Skin epidermis (tissue), 12 donors: ENCODE results near the gene DHX32.
"Not testable (repeated sequence)": the region's sequence is repeated elsewhere in the genome, so short reads cannot be mapped to it uniquely, and the experiment has no call there.

ENCODE experiments used
- H3K27ac ChIP-seq, 21 experiments: fragments of 200-600 bp; sonication (generic) in 11 of 21; one replicate each; pipeline ENCODE4 v1.5.0; 2020; ENCODE audit warnings: mild to moderate bottlenecking in 3 of 21, inconsistent platforms in 2 of 21, moderate library complexity in 2 of 21
- H3K4me3 ChIP-seq, 7 experiments: fragments of 200-600 bp; sonication (generic) in 2 of 7; one replicate each; pipeline ENCODE4 v1.5.0; 2020; ENCODE audit warnings: inconsistent platforms in 2 of 7, mild to moderate bottlenecking in 2 of 7, moderate library complexity in 1 of 7

Gene DHX32

DNA sequence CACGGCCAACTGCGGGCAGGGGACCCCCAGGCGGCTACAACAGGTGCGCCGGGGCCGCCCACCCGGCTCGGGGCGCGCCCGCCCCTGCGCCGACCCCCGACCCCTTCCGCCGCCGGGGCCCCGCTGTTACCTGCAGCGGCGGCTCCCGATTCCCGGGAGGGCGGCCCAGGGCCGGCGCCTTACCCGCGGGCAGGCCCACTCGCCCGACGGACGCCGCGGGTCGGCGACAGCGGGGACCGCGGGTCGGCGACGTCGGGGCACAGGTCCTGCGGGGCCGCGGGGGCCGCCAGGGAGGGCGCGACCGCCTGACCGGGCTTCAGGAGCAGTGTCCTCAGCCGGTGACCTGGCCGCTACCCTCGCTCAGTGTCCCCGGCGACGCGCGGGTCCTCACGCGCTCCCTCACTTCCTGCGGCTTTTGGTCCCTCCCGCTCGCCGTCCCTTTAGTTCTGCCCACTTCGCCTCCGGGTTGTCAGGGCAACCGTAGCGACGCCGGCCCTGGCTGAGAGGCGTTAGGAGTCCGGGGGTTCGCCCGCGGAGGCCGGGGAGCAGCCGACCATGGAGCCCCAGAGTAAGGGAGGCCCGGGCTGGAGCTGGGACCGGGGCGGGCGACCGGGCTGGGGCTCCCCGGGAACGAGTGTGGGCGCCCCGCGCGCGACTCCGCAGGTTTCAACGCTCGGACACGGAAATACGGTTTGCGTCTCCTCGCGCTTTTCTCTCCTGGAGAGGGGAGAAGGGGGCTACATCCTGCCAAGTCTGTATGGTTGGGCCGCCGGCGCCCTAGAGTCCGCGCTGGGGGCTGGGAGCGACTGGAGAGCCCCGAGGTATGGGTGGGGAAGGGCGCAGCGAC lies 15.2 kb upstream of the DHX32 start, which contains the start of gene FANK1:
Gene FANK1 (plus strand): TSS at position 477 of the 847 bp plus-strand sequence. CDS start 79 bp downstream, at position 556.
- peak within 1 kb of the TSS; percentile 68 to 97 (median 92) for H3K27ac ChIP-seq
- H3K4me3 ChIP-seq: peak within 1 kb of the TSS; percentile 51 to 81 (median 72)

DNA sequence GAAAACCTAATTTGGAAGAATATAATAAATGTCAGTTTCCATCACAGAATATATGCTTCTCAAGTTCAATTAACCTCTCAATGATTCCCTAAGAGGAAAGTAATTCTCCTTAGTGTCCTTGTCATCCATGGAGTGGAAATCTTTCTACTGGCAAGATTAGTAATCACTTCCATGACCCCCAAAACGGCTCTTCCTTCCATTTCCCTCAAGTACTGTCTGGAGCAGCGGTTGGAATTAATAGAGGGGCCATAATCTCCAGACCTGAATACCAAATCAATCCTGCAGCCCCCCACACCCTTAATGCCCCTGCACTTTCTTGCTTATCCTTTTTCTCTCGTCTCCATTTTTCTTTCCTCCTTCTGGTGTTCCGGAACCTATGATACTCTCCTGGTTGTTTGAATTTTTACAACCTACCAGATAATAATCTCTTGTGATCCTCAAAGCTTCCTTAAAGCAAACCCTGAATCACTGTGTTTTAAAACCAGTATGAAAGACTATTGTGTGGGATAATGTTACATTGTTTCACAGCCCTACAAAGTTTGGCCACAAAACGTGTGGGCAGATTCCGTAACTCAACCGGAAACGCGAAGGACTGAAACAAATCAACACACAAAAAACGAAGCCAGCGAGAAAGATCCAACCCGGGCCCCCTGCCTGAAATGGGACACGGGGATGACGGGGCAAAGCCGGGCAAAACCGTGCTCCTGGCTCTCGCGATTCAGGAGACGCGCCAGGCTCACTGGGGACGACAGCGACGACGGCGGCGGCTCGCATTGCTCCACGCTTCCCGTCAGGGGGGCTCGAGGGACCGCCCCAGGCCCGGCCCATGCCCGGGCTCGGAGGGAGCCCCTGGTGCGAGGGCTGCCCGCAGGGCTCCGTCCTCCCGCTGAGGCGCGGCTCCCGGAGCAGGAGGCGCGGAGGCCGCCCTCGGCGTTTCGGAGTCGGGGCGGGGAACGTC lies 14.3 kb upstream of the DHX32 start:
- peak overlapping the region; percentile 68 to 97 (median 92) for H3K27ac ChIP-seq
- H3K4me3 ChIP-seq: peak overlapping the region; percentile 51 to 81 (median 72)

DNA sequence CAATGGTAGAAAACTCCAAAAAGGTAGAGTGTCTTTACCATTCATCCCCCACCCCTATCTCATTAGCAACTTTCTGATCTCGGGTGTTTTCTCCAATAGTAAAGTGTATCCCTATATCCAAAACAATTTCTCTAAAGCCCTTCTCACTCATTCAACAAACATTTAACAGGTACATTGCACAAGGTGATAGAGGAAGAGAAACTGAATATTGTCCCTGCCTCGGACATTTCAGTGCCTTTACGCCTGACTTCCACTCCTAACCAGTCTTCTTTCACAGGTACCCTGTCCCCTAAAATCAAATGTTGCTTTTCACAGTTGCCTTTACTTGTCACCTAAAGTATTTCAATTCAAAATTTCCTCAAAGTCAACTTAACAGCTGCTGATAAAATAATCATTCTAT lies 13.1 kb upstream of the DHX32 start:
- peak overlapping the region in 1 of 21 experiments; percentile 26 for H3K27ac ChIP-seq

DNA sequence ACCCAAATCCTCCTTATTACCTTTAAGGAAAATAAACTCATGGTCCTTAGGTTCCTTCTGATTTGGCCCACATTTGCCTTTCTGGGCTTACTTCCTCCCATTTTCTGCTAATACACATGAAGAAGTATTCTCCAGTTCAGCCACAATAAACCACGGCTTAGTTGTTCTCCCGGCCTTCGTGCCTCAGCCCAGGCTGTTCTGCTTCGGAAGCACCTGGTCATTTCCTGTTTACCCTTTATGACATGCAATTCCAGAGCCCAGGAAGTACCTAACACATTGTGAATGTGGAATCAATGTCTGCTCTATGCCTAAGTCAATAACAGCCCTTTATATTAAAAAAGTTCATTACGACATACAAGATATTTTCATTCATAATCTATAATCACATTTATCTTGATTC lies 11.3 kb upstream of the DHX32 start:
- H3K27ac ChIP-seq, H3K4me3 ChIP-seq: not testable (repeated sequence)

More for the DNA sequence above, 13.1 kb upstream of the DHX32 start:
- H3K4me3 ChIP-seq: not testable (repeated sequence)

DNA sequence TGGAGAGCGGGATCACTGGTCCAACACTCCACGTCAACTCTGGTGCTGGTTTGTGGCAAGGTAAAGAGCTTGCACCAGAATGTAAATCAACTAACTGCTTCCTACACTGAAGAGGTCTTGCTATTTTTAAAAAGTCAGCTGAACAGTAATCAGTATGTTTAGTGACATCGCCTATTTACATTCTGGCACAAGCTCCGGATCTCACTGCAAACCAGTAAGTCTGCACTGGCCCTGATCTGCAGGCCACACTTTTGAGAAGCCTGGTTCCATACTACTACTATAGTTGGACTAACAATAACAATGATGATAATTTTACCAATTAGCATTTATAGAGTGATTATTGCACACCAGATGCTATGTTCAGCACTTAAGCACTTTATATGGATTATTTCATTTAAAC lies 8.3 kb upstream of the DHX32 start:
- not testable (repeated sequence) for H3K4me3 ChIP-seq, H3K27ac ChIP-seq

DNA sequence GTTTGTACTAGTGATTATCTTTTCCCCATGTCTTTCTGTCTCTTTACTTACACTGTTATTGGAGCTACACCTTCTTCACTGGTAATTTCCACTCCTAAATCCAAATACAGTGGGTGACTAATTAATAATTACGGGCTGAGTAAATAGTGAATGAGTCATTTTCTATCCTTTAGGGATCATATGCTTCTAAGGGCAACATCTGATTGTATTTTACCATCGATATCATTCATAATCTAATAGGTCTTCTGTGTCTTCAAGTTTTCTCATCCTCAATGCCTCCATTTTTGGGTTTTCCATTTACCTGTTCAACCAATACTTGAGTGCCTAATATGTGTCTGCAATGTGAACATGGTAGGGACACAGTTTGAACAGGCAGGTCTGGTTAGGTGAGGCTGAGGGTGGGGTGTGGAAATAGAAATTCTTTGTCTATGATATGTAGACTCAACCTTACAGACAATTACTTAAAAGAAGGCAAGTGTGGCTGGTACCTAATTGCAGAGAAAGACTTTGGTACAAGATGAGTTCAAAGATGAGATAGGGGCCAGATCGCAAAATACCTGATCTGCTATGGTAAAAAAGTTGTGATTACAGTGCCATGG lies 5.9 kb upstream of the DHX32 start:
- peak overlapping the region in 1 of 21 experiments; percentile 56 for H3K27ac ChIP-seq
- H3K4me3 ChIP-seq: no peak overlapping the region

DNA sequence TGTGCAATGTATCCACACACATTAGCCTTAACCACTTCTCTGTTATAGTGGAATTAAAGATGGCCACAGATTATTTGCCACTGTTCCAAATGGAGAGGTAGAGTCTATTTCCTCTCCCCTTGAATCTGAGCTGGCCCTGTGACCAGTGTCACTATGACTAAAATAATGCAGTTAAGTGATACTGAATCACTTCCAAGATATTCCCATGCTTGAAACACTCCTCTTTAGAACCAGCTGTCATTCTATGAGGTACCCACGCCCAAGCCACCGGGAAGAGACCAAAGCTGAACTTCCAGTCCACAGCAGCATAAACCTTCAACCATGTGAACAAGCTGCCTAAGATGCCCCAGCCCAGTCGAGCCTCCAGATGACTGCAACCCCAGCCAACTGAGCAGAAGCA lies 2.1 kb upstream of the DHX32 start:
- Histone ChIP-seq H3K27ac (no peak overlapping the region), H3K4me3 (no peak overlapping the region)

DNA sequence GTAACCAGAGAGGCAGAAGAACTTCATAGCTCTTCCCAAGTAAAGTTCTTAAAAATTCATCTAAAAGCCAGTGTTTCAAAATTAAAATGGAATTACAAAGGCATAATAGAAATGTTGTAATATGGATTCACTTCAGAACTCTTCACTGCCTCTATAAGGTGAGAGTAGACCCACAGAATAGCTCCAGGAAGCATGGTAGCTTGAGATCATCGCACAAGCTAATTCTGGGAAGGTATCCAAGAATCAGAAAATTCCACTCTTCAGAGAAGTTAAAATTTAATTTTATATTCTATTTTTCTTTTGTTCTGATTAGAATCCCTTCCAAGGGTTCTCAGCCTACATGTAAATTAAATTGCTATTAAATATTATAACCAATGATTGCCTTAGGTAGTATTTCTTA lies 1.5 kb upstream of the DHX32 start:
- no peak overlapping the region for H3K27ac ChIP-seq
- no peak overlapping the region for H3K4me3 ChIP-seq

DNA sequence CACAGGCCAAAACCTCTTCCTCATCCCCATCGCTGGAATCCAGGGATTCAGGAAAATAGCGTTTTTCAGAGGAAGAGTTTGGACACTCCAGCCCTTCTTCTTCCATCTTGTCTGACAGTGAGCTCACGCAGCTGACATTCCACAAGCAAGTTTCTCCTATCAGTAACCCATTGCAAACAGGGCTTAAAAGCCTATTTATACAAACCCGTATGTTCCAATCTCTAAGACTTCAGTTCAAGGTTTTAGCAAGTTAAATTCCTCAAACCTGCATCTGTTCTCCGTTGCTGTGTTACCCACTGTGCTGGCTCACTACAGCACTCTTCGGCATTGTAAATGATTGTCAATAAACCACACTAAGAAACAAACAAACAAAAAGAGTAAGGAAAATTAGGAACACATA lies 373 bp downstream of the DHX32 start:
- Histone ChIP-seq H3K27ac (no peak overlapping the region), H3K4me3 (no peak overlapping the region)

DNA sequence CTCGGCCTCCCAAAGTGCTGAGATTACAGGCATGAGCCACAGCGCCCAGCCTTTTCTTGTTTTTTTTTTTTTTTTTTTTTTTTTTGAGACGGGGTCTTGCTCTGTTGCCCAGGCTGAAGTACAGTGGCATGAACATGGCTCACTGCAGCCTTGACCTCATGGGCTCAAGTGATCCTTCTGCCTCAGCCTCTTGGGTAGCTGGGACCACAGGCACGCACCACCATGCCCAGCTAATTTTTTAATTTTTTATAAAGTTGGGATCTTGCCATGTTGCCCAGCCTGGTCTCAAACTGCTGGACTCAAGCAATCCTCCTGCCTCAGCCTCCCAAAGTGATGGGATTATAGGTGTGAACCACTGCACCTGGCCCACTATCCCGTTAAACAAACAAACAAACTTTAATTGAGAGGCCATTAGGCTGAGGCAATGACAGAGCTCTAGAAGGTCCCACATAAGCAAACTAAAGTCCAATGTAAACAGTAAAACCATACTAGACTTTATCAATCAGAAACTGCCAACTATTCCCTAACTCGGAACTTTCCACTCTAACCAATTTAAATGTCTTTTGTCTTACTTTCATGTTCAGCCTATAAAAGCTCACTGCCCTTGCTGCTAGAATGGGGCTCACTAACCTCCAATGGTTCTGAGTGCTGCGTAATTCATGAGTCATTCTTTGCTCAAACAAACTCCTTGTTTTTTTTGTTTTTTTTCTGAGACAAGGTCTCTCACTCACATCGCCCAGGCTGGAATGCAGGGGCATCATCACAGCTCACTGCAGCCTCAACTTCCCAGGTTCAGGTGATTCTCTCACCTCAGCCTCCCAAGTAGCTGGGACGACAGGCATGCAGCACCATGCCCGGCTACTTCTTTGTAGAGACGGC lies 1.9 kb downstream of the DHX32 start:
- Histone ChIP-seq H3K4me3 (no peak overlapping the region), H3K27ac (no peak overlapping the region)

DNA sequence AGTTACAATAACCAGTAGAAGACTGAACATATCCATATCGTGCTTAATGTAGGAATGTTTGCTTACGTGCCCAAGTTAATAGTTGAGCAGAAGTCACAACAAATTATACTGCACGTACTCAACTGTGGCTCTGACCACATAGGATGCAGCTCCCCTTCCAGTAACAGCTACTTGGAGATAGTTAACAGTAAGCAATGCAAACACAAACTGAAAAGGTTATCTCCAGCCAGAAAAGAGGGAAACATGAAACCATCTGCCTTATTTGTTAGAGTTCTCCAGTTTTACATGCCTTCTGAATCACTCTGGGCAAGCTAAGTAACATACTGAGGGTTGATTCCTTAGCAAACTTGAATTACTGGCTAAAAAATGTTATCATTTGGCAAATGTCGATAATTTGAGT lies 9.8 kb downstream of the DHX32 start:
- no peak overlapping the region for H3K27ac ChIP-seq
- no peak overlapping the region for H3K4me3 ChIP-seq

DNA sequence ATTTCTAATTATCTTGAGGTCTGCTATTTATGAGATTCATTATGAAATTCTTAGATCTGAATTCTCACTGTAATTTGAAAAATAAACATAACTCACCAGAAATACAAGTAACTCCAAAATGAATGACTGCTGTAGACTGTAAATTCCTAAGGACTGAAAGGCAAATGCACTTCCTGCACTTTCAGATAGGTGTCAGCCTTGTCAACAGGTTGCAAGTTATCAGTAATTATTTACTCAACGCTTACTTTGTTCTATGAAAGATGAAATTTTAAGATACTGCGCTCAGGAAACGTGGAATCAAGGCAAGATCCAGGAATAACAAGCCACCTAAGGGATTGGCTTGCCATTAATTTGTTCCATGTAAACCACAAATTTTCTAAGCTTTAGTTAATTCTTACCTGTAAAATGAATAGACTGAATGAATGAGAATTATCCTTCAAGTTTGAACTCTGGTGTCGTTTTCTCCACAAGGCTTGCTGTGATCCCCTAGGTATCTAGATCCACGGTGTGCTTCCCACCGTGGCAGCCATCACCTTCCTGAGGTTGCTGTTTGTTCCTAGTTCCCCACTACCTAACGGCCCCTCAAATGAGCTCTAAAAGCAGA lies 12.6 kb downstream of the DHX32 start:
- H3K4me3 ChIP-seq: no peak overlapping the region
- no peak overlapping the region for H3K27ac ChIP-seq

DNA sequence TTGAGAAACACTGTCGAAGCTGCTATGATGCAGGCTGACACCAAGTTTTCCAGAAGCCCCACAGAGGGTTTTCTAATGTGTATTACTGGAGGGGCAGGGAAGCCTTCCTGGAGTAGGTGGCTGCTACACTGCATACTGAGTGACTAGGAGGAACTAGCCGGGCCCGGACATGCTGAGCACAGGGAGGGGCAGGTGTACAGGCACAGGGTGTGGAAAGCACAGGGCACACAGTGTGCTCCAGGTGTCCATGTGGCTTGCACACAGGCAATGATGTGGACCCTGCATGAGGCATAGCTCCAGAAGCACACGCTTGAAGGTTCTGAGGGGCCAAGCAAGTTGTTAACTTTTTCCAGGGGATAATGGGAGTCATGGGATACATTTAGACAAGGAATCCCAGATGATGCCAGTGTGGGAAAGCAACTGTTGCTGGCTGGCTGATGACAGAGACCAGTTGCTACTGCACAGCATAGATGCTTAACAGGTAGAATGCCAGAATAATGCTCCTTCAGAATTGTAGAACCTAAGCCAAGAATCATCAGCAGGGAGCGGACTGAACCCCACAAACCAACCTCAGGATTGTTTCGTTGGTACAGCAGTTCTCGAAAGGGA lies 14.6 kb downstream of the DHX32 start:
- H3K27ac ChIP-seq: no peak overlapping the region

DNA sequence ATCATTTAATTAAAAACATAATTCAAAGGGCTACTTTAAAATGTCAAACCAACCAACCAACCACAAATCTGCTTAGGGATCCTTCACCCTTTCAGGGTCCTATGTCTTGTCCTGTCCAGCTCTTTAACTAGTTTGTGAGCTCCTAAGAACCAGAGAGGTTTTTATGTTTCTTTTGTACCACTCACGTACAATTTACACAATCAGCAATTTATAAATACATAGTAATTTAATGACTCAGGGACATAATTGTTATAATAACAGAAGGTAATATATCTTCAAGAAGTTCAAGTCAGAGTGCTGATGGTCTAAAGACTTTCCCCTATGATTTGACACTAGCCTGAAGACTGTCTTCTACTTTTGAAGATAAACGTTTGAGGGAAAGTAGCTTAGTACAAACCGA lies 16.0 kb downstream of the DHX32 start:
- H3K4me3 ChIP-seq: no peak overlapping the region
- no peak overlapping the region for H3K27ac ChIP-seq

More for the DNA sequence above, 14.6 kb downstream of the DHX32 start:
- H3K4me3 ChIP-seq: no peak overlapping the region

DNA sequence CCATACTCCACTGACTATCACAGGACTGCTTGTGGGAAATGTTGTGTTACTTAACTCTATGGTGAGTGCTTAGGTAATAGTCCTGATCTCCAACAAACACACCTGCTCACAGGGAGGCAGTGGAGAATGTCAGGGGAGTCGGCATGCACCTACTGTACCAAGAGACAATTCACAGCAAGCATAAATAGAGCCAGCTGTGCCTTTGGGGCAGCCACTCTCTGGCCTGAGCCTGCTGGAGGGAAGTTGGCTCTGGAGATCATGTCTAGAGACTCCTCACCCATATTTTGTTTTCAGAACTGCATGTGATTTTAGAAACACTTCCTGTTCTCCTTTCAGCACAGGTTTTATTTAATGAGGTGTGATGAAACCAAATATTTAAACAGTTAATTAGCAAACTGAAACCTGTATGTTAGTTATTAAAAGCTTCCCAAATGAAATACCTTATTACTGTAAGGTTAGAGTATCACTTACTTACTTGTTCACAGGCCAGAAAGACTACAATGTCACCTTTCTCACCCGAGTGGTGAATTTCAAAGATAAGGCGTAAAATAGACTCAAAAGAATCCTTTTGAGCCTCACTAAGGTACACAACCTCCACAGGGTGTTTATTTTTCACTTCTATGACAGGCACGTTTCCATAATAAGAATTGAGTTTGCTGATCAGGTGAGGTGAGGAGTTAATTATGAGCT lies 21.8 kb downstream of the DHX32 start:
- no peak overlapping the region for H3K27ac ChIP-seq
- no peak overlapping the region for H3K4me3 ChIP-seq

DNA sequence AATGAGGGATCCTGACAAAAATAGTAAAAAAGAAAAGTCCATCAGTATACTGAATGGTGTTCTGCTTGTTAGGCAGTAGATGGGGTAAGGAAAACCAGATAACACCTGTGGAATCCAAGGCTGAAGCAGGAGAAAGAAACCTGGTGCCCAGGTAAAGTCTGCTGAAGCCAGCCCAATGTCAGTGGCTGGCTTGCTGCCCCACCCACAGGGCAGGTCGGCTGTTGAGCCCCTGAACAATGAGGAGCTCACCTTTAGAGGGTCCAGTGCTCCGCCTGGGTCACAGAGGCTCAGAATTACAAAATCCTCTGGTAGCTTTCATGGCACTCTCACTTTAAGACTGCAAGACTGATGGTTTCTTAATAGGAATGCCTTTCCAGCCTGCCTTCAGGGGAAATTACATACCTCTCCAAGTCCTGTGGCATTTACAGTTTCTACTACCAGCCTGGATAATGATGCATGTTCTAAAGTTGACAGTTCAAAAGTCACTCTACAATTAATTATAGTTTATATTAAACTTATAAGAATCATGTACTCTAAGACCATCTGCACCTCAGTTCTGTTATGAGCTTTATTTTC lies 23.8 kb downstream of the DHX32 start:
- H3K27ac ChIP-seq: no peak overlapping the region
- H3K4me3 ChIP-seq: no peak overlapping the region

DNA sequence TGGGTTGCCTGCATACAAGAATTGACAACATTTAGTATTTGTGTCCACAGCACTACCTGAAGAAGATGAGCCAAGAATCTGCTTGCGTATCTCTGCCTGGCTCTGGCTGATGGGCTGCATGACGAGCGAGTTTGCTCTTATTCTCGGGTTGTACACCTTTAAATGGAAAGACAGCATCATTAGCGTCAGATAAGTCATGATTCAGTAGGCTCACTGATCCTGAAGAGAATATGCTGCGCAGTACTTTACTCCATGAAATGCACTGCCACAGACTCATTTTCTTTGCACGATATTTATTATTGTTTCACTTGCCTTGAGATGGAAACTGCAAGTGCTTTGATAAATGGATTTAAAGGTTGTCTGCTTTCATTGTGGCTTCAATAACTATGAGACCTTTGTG lies 28.6 kb downstream of the DHX32 start:
- H3K4me3 ChIP-seq: no peak overlapping the region

More for the DNA sequence above, 28.6 kb downstream of the DHX32 start:
- H3K27ac ChIP-seq: no peak overlapping the region
